ENCODE results near the gene ZSCAN26.

GRCh38 chr6:28235912-28236452 lies 31.0 kb upstream of the ZSCAN26 start:
- TF ChIP-seq CTCF (IDR thresholded peaks at IDR 0.05): no peak
- TF ChIP-seq POLR2A (IDR thresholded peaks at IDR 0.05): no peak
- TF ChIP-seq EP300 (IDR thresholded peaks at IDR 0.05): no peak
- no peak for TF ChIP-seq POLR2AphosphoS5 (IDR thresholded peaks at IDR 0.05)
